HCT116 (cell line): ENCODE measurements around the gene ELFN2. TPM values are rescaled to one million over a fixed set of nuclear protein-coding genes. Genes with fewer than 3 reads are reported as not detected.

Source experiments
- ATAC-seq: fragments of 200-7000 bp; cut with Tn5 transposase; 2 replicates; pipeline ENCODE4 v1.9.1; 2020; ENCODE audit warnings: mild to moderate bottlenecking, moderate library complexity
- BruUV-seq: library from RNA; stranded (reverse); fragments of 400-500 nt; replicated peaks from 2 replicates; lab custom pipeline; 2021; lab: Mats Ljungman, UMichigan
- CTCF ChIA-PET: fragments of 300-600 bp; sonication (Branson Sonifier 250); formaldehyde crosslinking; loops from one replicate; lab custom pipeline; 2021; ENCODE audit warnings: antibody characterized with exemption; lab: Charles Lee
- POLR2A ChIA-PET: fragments of 300-600, 350-600 bp; sonication (Branson Sonifier 250); formaldehyde crosslinking; loops from one replicate; lab custom pipeline; 2021; ENCODE audit warnings: antibody characterized with exemption; lab: Charles Lee
- RAD21 ChIA-PET, 2 experiments: fragments of 300-600 bp; sonication (Branson Sonifier 250); formaldehyde crosslinking; loops; one replicate each; lab custom pipeline; 2023; ENCODE audit warnings: low total read pairs in 2 of 2; ENCODE audit not compliant: uncharacterized antibody in 2 of 2, unreplicated experiment in 2 of 2, low non-redundant PET in 1 of 2; lab: Charles Lee
- DNase-seq: peaks from one replicate; pipeline ENCODE4 v3.0.0-alpha.2; 2010; ENCODE audit warnings: low read depth, low spot score
- H2AFZ ChIP-seq: fragments of 200-600 bp; shearing (Covaris generic), sonication (generic); 2 replicates; pipeline ENCODE4 v1.6.1; 2017; ENCODE audit warnings: low read depth, mixed run types, mixed read lengths, antibody characterized with exemption, low read length; ENCODE audit not compliant: poor library complexity, severe bottlenecking
- H3K27ac ChIP-seq: 2 replicates; pipeline ENCODE4 v1.5.1; 2012; ENCODE audit warnings: low read depth, low read length
- H3K27me3 ChIP-seq: fragments of 200-600 bp; sonication (generic); 2 replicates; pipeline ENCODE4 v1.6.1; 2016; ENCODE audit warnings: mixed run types, low read length, mixed read lengths; ENCODE audit not compliant: insufficient read depth
- H3K36me3 ChIP-seq, 2 experiments: fragments of 200-500 bp in 1 of 2; fragments of 200-600 bp in 1 of 2; sonication (Bioruptor generic) in 1 of 2; sonication (generic) in 1 of 2; 2 replicates each; pipeline versions ENCODE4 v1.5.1 to v1.6.1; 2014 to 2016; ENCODE audit warnings: low read length in 2 of 2, inconsistent platforms in 1 of 2, mixed read lengths in 1 of 2, mixed run types in 1 of 2; ENCODE audit not compliant: insufficient read depth in 2 of 2, control insufficient read depth in 1 of 2
- H3K4me1 ChIP-seq, 2 experiments: fragments of 200-600 bp in 1 of 2; sonication (generic) in 1 of 2; 2 replicates each; pipeline versions ENCODE4 v1.5.1 to v1.6.1; 2012 to 2017; ENCODE audit warnings: low read length in 2 of 2, inconsistent platforms in 1 of 2, mild to moderate bottlenecking in 1 of 2, mixed read lengths in 1 of 2, mixed run types in 1 of 2, moderate library complexity in 1 of 2; ENCODE audit not compliant: insufficient read depth in 2 of 2, control insufficient read depth in 1 of 2
- H3K4me2 ChIP-seq: fragments of 200-600 bp; sonication (generic); 2 replicates; pipeline ENCODE4 v1.6.1; 2017; ENCODE audit warnings: mixed run types, low read length, mixed read lengths
- H3K4me3 ChIP-seq, 2 experiments: fragments of 200-600 bp in 1 of 2; sonication (generic) in 1 of 2; replicated peaks in 1 of 2; 2 replicates each; pipeline ENCODE4 v1.5.1; 2011 to 2016; ENCODE audit warnings: low read length in 2 of 2, control low read depth in 1 of 2, low read depth in 1 of 2, mild to moderate bottlenecking in 1 of 2, mixed read lengths in 1 of 2, mixed run types in 1 of 2
- H3K79me2 ChIP-seq: fragments of 200-600 bp; sonication (generic); 2 replicates; pipeline ENCODE4 v1.6.1; 2017; ENCODE audit warnings: mild to moderate bottlenecking, mixed run types, low read length, moderate library complexity, mixed read lengths; ENCODE audit not compliant: insufficient read depth
- H3K9ac ChIP-seq: fragments of 200-600 bp; sonication (generic); 2 replicates; pipeline ENCODE4 v1.6.1; 2016; ENCODE audit warnings: low read length, mixed read lengths
- H3K9me2 ChIP-seq: fragments of 200-600 bp; sonication (generic), shearing (Covaris generic); 2 replicates; pipeline ENCODE4 v1.6.1; 2017; ENCODE audit warnings: mixed run types, mild to moderate bottlenecking, moderate library complexity; ENCODE audit not compliant: insufficient read depth
- H3K9me3 ChIP-seq, 2 experiments: fragments of 200-500 bp in 1 of 2; fragments of 200-600 bp in 1 of 2; sonication (Bioruptor generic) in 1 of 2; sonication (generic) in 1 of 2; 2 replicates each; pipeline ENCODE4 v1.6.1; 2014 to 2017; ENCODE audit warnings: low read length in 2 of 2, mixed read lengths in 2 of 2, inconsistent platforms in 1 of 2, low read depth in 1 of 2, mild to moderate bottlenecking in 1 of 2, mixed run types in 1 of 2, moderate library complexity in 1 of 2; ENCODE audit not compliant: control insufficient read depth in 1 of 2, insufficient read depth in 1 of 2
- H4K20me1 ChIP-seq: fragments of 200-600 bp; sonication (generic), shearing (Covaris generic); 2 replicates; pipeline ENCODE4 v1.6.1; 2017; ENCODE audit warnings: mixed run types, mild to moderate bottlenecking, moderate library complexity; ENCODE audit not compliant: insufficient read depth
- CBX3 ChIP-seq: IDR thresholded peaks from 2 replicates; pipeline ENCODE4 v1.6.1; 2012; ENCODE audit warnings: low read depth
- EGR1 ChIP-seq: IDR thresholded peaks from 2 replicates; pipeline ENCODE4 v1.6.1; 2012; ENCODE audit warnings: low read depth
- ELF1 ChIP-seq: IDR thresholded peaks from 2 replicates; pipeline ENCODE4 v1.6.1; 2012; ENCODE audit warnings: low read depth, borderline replicate concordance
- EZH2 ChIP-seq: fragments of 200-600 bp; sonication (generic); IDR thresholded peaks from 2 replicates; pipeline ENCODE4 v1.6.1; 2017; ENCODE audit warnings: antibody characterized with exemption, mixed run types
- EZH2phosphoT487 ChIP-seq: fragments of 200-600 bp; IDR thresholded peaks from 2 replicates; pipeline ENCODE4 v1.6.1; 2018; ENCODE audit warnings: antibody characterized with exemption, borderline replicate concordance
- FOSL1 ChIP-seq: IDR thresholded peaks from 2 replicates; pipeline ENCODE4 v1.6.1; 2012; ENCODE audit warnings: low read depth
- POLR2A ChIP-seq: IDR thresholded peaks from 2 replicates; pipeline ENCODE4 v1.7.0; 2011; ENCODE audit warnings: borderline replicate concordance; ENCODE audit not compliant: insufficient read depth, insufficient read length; ENCODE audit errors: extremely low read depth
- POLR2AphosphoS5 ChIP-seq: IDR thresholded peaks from 2 replicates; pipeline ENCODE4 v1.6.1; 2011; ENCODE audit warnings: mild to moderate bottlenecking, low read depth, low read length, moderate library complexity
- REST ChIP-seq: IDR thresholded peaks from 2 replicates; pipeline ENCODE4 v1.6.1; 2012; ENCODE audit warnings: low read depth
- SIN3A ChIP-seq: IDR thresholded peaks from 2 replicates; pipeline ENCODE4 v1.6.1; 2012; ENCODE audit warnings: low read depth
- SP1 ChIP-seq: IDR thresholded peaks from 2 replicates; pipeline ENCODE4 v1.6.1; 2012; ENCODE audit warnings: low read depth
- YY1 ChIP-seq: IDR thresholded peaks from 2 replicates; pipeline ENCODE4 v1.6.1; 2011; ENCODE audit warnings: low read length, low read depth, moderate library complexity, mild to moderate bottlenecking; ENCODE audit not compliant: insufficient replicate concordance; ENCODE audit errors: extremely low read depth
- ZNF274 ChIP-seq: fragments of 200-500 bp; sonication (Bioruptor generic); IDR thresholded peaks from 2 replicates; pipeline ENCODE4 v1.6.1; 2014; ENCODE audit warnings: mild to moderate bottlenecking, low read depth, low read length, inconsistent platforms
- intact Hi-C: fragments of 100-400 bp; cut with micrococcal nuclease; formaldehyde crosslinking; loops from 2 replicates; pipeline ENCODE4 v1.10.0; 2022
- total RNA-seq: library from RNA; stranded (reverse); gene quantifications from one replicate; pipeline ENCODE4 v1.2.1, GENCODE V29; 2021; ENCODE audit not compliant: unreplicated experiment
- TF ChIP-seq, protein P1 (sequence below), 3 experiments: fragments of 200-600 bp in 1 of 3; sonication (generic) in 1 of 3; IDR thresholded peaks in 2 of 3; conservative IDR thresholded peaks in 1 of 3; 2 replicates each; pipeline ENCODE4 v1.5.1; 2012 to 2017; ENCODE audit warnings: low read depth in 2 of 3, low read length in 2 of 3, antibody characterized with exemption in 1 of 3, borderline replicate concordance in 1 of 3, control low read depth in 1 of 3, mild to moderate bottlenecking in 1 of 3, mixed read lengths in 1 of 3, mixed run types in 1 of 3, moderate library complexity in 1 of 3; ENCODE audit not compliant: insufficient read depth in 1 of 3
- TF ChIP-seq, protein P2 (sequence below): IDR thresholded peaks from 2 replicates; pipeline ENCODE4 v1.6.1; 2012

Gene ELFN2
- total RNA-seq, 1 experiment from 2014 or later: 45.4 TPM

- Histone ChIP-seq H4K20me1 (no peaks in the 10 kb centered on the region), H3K27ac (no peak overlapping the region), H3K4me2 (no peak overlapping the region), H3K9me2 (no peaks in the 10 kb centered on the region), H3K4me3 (no peak overlapping the region), H3K79me2 (peaks cover 3% of the 10 kb centered on the region; the same call in 1 of the 2 replicates), H3K27me3 (no peaks in the 10 kb centered on the region), H3K36me3 (no peaks in the 10 kb centered on the region), H3K4me1 (peaks cover 3 to 22% of the 10 kb centered on the region in 2 experiments; a peak in 2 of 4 replicates), H3K9ac (no peak overlapping the region), H3K9me3 (no peaks in the 10 kb centered on the region), H2AFZ (no peak overlapping the region)
- intact Hi-C loops: no loop called here
- TF ChIP-seq, protein P1, sequence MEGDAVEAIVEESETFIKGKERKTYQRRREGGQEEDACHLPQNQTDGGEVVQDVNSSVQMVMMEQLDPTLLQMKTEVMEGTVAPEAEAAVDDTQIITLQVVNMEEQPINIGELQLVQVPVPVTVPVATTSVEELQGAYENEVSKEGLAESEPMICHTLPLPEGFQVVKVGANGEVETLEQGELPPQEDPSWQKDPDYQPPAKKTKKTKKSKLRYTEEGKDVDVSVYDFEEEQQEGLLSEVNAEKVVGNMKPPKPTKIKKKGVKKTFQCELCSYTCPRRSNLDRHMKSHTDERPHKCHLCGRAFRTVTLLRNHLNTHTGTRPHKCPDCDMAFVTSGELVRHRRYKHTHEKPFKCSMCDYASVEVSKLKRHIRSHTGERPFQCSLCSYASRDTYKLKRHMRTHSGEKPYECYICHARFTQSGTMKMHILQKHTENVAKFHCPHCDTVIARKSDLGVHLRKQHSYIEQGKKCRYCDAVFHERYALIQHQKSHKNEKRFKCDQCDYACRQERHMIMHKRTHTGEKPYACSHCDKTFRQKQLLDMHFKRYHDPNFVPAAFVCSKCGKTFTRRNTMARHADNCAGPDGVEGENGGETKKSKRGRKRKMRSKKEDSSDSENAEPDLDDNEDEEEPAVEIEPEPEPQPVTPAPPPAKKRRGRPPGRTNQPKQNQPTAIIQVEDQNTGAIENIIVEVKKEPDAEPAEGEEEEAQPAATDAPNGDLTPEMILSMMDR (IDR thresholded peaks at IDR 0.05 in 2 of 3, conservative IDR thresholded peaks at IDR 0.05 in 1 of 3; ENCODE audit: borderline replicate concordance in 1 of 3, insufficient read depth in 1 of 3, low read depth in 2 of 3, low read length in 2 of 3): no peak
- TF ChIP-seq CBX3 (no peak), POLR2A (no peak), EGR1 (no peak), EZH2phosphoT487 (no peak)
- ChIA-PET RAD21 (no interaction called here), POLR2A (no interaction called here), CTCF (no interaction called here)
- BruUV-seq: no TSS peak
- no peak for ATAC-seq
- no peak for DNase-seq
Observed at GRCh38 chr22:37384691-37385090, 42.6 kb downstream of the ELFN2 start.

- ATAC-seq (no peak), DNase-seq (no peak)
- CTCF ChIA-PET: interaction anchor here (1.4 kb wide), 1 partner anchor 13 kb away, joined by 3 read pairs; no protein-coding TSS in a partner anchor
- Histone ChIP-seq H4K20me1 (no peaks in the 10 kb centered on the region), H3K36me3 (no peaks in the 10 kb centered on the region), H2AFZ (no peak overlapping the region), H3K79me2 (no peaks in the 10 kb centered on the region), H3K4me3 (no peak overlapping the region), H3K4me1 (peaks cover 3 to 30% of the 10 kb centered on the region in 2 experiments; a peak in 3 of 4 replicates), H3K9ac (no peak overlapping the region), H3K9me2 (no peaks in the 10 kb centered on the region), H3K27me3 (no peaks in the 10 kb centered on the region), H3K4me2 (no peak overlapping the region), H3K27ac (no peak overlapping the region), H3K9me3 (no peaks in the 10 kb centered on the region)
- RAD21 ChIA-PET: no interaction called here
- POLR2A ChIA-PET: no interaction called here
- intact Hi-C loops: no loop called here
- BruUV-seq: no TSS peak
- TF ChIP-seq POLR2AphosphoS5 (no peak), ZNF274 (no peak), SIN3A (no peak), FOSL1 (no peak), EZH2phosphoT487 (no peak), SP1 (no peak), ELF1 (no peak), EZH2 (no peak), REST (no peak), YY1 (no peak), POLR2A (no peak)
- TF ChIP-seq, protein P2, sequence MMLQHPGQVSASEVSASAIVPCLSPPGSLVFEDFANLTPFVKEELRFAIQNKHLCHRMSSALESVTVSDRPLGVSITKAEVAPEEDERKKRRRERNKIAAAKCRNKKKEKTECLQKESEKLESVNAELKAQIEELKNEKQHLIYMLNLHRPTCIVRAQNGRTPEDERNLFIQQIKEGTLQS: no peak
Observed at GRCh38 chr22:37383341-37383740, 43.9 kb downstream of the ELFN2 start.
